Brain microvascular endothelial cell (primary cell): ENCODE data around the gene RANBP17.

Source experiments
- DNase-seq: peaks from one replicate; pipeline ENCODE4 v3.0.0-alpha.2; 2020
- H3K27ac ChIP-seq: fragments of 250-450 bp; sonication (Bioruptor Pico); 2 replicates; pipeline ENCODE4 v1.5.1; 2020; ENCODE audit warnings: mild to moderate bottlenecking, moderate library complexity
- H3K27me3 ChIP-seq: fragments of 250-450 bp; sonication (Bioruptor Pico); replicated peaks from 2 replicates; pipeline ENCODE4 v1.5.1; 2020; ENCODE audit warnings: mild to moderate bottlenecking
- H3K36me3 ChIP-seq: fragments of 250-450 bp; sonication (Bioruptor Pico); replicated peaks from 2 replicates; pipeline ENCODE4 v1.5.1; 2020; ENCODE audit warnings: mild to moderate bottlenecking
- H3K4me3 ChIP-seq: 2 replicates; pipeline ENCODE4 v1.5.1; 2011; ENCODE audit warnings: low read depth, mild to moderate bottlenecking, control low read depth, low read length, moderate library complexity
- in situ Hi-C: cut with HindIII; loops from 2 replicates; pipeline ENCODE4 v1.10.0; 2017; ENCODE audit warnings: low sequenced_read_pairs, low pct_ligation_motif_present
- TF ChIP-seq, protein P1 (sequence below): IDR thresholded peaks from 2 replicates; pipeline ENCODE4 v1.5.1; 2011; ENCODE audit warnings: low read depth, mild to moderate bottlenecking, moderate library complexity, low read length, control low read depth, inconsistent platforms; ENCODE audit errors: missing control alignments

The RANBP17 gene

DNA sequence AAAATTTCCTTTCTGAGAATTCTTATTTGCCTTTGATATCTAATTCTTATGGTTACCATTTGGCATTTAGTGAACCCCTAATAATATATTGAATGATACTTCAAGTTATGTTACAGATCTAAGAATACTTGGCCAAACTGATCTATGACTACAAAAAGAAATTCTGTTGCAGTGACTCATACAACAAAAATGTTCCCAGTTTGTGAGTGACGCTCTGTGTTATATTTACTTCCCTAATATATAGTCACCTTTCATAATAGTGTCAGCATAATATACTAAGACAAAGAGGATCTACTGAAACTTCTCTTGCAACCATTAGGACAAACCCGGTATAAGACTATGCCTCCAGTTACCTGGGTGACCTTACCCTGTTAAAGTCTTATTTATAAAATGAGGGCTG lies 230.4 kb downstream of the RANBP17 start:
- TF ChIP-seq, protein P1, sequence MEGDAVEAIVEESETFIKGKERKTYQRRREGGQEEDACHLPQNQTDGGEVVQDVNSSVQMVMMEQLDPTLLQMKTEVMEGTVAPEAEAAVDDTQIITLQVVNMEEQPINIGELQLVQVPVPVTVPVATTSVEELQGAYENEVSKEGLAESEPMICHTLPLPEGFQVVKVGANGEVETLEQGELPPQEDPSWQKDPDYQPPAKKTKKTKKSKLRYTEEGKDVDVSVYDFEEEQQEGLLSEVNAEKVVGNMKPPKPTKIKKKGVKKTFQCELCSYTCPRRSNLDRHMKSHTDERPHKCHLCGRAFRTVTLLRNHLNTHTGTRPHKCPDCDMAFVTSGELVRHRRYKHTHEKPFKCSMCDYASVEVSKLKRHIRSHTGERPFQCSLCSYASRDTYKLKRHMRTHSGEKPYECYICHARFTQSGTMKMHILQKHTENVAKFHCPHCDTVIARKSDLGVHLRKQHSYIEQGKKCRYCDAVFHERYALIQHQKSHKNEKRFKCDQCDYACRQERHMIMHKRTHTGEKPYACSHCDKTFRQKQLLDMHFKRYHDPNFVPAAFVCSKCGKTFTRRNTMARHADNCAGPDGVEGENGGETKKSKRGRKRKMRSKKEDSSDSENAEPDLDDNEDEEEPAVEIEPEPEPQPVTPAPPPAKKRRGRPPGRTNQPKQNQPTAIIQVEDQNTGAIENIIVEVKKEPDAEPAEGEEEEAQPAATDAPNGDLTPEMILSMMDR, result no peak
- H3K27ac ChIP-seq, result no peak overlapping the region
- DNase-seq, result peak; percentile 59
- no peaks in the 10 kb centered on the region for H3K27me3 ChIP-seq
- no peaks in the 10 kb centered on the region for H3K36me3 ChIP-seq
- H3K4me3 ChIP-seq, result no peak overlapping the region
- in situ Hi-C loops, result no loop called here

DNA sequence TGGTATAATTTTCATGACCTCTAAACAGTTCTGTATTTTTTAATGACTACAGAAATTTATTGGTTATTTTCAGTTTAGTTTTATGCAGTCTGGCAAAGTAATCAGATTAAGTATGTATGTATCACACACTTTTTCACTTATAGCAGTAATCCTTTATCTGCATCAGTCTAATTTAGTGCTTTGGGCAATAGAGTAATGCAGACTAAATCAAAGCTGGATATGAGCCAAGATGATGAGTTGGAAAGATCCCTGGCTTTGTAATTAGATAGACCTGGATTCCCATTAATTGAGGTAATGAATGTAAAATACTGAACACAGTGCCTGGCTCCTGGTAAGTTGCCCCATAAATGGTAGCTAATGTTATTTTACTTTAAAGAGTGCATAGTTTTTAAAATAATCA lies 231.8 kb downstream of the RANBP17 start:
- Histone ChIP-seq H3K27ac (no peak overlapping the region), H3K4me3 (no peak overlapping the region), H3K27me3 (no peaks in the 10 kb centered on the region), H3K36me3 (no peaks in the 10 kb centered on the region)
- in situ Hi-C loops, result no loop called here
- no peak for DNase-seq
- TF ChIP-seq, protein P1, result no peak

DNA sequence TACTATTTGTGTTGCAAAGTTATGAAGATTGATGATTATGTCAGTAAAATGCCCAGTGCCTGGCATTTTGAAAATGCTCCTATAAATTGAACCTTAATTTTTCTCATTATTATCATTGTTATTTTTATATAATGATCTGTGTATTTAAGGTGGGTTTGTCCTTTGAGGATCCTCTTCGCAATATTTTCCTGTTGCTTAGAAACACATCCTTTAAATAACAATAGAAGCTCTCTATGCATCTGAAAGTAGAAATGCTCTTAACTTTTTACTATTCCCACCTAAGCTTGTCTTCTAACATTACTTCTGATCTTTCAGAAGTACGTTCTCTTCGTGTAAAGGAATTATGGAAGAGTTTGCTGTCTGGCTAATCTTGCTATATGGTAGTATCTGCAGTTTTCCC lies 232.5 kb downstream of the RANBP17 start:
- no peaks in the 10 kb centered on the region for H3K27me3 ChIP-seq
- DNase-seq, result no peak
- no peak overlapping the region for H3K4me3 ChIP-seq
- TF ChIP-seq, protein P1, result no peak
- no peaks in the 10 kb centered on the region for H3K36me3 ChIP-seq
- no peak overlapping the region for H3K27ac ChIP-seq
- in situ Hi-C loops, result no loop called here

DNA sequence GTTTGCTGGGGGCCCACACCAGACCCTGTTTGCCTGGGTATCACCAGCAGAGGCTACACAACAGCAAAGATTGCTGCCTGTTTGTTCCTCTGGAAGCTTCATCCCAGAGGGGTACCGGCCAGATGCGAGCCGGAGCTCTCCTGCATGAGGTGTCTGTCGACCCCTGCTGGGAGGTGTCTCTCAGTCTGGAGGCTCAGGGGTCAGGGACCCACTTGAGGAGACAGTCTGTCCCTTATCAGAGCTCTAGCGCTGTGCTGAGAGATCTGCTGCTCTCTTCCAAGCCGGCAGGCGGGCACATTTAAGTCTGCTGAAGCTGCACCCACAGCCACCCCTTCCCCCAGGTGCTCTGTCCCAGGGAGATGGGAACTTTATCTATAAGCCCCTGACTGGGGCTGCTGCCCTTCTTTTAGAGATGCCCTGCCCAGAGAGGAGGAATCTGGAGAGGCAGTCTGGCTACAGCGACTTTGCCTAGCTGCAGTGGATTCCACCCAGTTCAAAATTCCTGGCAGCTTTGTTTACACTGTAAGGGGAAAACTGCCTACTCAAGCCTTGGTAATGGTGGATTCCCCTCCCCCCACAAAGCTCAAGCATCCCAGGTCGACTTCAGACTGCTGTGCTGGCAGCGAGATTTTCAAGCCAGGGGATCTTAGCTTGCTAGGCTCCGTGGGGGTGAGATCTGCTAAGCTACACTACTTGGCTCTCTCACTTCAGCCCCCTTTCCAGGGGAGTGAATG lies 241.2 kb downstream of the RANBP17 start:
- no peak for DNase-seq
- Histone ChIP-seq H3K36me3 (no peaks in the 10 kb centered on the region), H3K4me3 (no peak overlapping the region), H3K27ac (no peak overlapping the region), H3K27me3 (no peaks in the 10 kb centered on the region)
- in situ Hi-C loops, result no loop called here
- TF ChIP-seq, protein P1, result no peak

DNA sequence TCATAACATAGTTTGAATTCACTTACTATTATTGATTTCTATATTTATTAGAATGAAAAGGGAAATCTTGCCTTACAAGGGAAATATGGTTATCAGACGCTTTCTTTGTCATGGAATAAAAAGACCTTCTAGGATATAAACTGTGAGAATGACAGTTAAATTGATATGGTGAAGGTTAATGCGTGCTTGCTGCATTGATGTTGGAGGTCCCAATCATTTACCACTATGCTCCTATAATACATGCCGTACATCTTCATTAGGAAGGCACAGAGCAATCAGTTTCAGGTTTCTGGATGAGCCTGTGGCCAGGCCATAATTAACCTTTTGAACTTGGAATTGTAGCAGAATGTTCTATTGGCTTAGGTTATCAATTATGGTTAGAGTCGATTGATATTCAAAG lies 245.9 kb downstream of the RANBP17 start:
- Histone ChIP-seq H3K27me3 (no peaks in the 10 kb centered on the region), H3K27ac (no peak overlapping the region), H3K4me3 (no peak overlapping the region), H3K36me3 (no peaks in the 10 kb centered on the region)
- TF ChIP-seq, protein P1, result no peak
- DNase-seq, result no peak
- in situ Hi-C loops, result no loop called here

DNA sequence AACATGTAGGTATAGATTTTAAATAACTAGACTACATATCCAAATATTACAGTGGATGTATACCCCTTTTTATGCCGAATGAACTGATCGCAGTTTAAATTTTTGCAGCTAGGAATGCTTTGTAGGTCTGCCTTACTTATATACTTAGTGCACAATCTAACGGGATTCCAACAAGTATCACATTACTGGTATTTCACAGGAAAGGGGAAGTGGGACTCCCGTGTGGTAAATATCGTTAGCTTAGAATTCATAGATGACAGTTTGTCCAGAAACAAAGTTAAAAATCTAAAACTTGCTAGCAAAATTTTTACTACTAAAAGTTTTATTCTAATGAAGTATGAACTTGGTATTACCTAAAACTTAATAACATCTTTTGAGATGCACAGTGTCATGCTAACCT lies 253.7 kb downstream of the RANBP17 start:
- no peak overlapping the region for H3K27ac ChIP-seq
- H3K4me3 ChIP-seq, result no peak overlapping the region
- TF ChIP-seq, protein P1, result no peak
- in situ Hi-C loops, result no loop called here
- no peaks in the 10 kb centered on the region for H3K36me3 ChIP-seq
- DNase-seq, result no peak
- no peaks in the 10 kb centered on the region for H3K27me3 ChIP-seq
